Cardiac septum (tissue), 1 donor: Measurements from ENCODE around the gene EPHA4. TPM values are rescaled to one million over a fixed set of nuclear protein-coding genes. Genes with fewer than 3 reads are reported as not detected.

ENCODE experiments used
- DNase-seq: peaks from one replicate; pipeline ENCODE4 v3.0.0-alpha.2; 2020; ENCODE audit warnings: low spot score
- intact Hi-C: fragments of 100-400 bp; cut with DNase I; formaldehyde crosslinking; loops from one replicate; pipeline ENCODE4 v1.14.0; 2022
- total RNA-seq: library from RNA; stranded (reverse); fragmentation: NEBNext Ultra II Directional; extraction: Animal tissue kit (Norgen Biotek cat#: 25700); gene quantifications from one replicate; pipeline ENCODE4 v1.2.1, GENCODE V29; 2021
- donor health status: DM: no; HTN: no; CAD: no.

Gene EPHA4
- total RNA-seq, 1 donor from 2014 or later: 72.6 TPM

DNA sequence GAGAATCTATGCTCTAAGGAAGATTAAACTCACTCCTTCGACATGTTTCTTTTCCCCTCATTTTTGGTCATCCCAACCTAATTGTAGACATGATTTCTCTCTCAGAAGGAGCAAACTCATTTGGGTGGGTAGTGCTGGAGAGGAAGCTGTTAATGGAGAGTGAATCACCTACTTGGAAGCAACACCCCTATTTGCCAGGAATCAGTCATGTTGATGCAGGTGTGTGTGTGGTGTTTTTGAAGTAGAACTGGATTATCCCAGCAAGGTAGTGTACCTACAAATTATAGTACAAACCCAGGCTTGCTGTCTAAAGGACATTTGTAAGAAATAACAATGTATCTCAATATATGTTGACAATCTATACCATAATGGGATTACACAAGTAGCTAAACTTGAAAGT is 186.4 kb downstream of the EPHA4 start:
- DNase-seq: no peak
- intact Hi-C loops: no loop called here

DNA sequence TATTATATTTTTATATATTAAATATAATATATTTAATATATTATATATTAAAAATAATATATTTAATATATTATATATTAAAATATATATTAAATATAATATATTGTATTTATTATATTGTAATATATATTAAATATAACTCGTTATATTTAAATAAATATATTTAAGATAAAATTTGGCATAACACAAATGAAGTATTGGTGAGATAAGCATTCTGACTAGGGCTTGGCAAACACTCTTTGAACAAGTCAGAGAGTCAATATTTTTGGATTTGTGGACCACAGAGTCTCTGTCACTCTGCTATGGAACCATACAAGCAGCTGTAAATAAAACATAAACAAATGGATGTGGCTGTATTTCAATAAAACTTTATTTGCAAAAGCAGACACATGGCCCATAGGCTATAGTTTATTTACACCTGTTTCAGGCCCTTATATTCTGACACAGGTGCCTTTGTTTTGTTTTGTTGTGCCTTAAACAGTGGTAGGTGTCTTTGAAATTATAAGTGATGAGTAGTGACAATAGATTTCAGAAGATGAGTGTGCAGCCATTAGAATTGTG is 190.1 kb downstream of the EPHA4 start:
- intact Hi-C loops: no loop called here
- no peak for DNase-seq

DNA sequence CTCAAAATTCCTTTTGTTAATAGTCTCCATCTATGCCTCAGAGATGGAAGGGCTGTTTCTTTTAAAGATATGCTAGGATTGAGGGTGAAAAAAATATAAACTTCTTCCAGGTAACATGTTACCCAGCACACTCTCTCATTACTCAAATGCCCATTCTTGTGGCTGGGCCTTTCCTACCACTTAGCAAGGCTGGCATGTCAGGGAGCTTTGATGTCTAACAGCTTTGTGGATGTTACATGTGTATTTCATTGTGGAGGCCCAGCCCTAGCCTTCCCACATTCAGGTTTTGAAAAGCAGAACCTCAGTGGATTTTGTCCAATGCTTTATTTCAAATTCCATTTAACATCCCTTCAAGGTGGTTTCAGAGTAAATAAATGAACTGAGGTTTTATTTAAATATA is 191.4 kb downstream of the EPHA4 start:
- intact Hi-C loops: no loop called here
- no peak for DNase-seq

DNA sequence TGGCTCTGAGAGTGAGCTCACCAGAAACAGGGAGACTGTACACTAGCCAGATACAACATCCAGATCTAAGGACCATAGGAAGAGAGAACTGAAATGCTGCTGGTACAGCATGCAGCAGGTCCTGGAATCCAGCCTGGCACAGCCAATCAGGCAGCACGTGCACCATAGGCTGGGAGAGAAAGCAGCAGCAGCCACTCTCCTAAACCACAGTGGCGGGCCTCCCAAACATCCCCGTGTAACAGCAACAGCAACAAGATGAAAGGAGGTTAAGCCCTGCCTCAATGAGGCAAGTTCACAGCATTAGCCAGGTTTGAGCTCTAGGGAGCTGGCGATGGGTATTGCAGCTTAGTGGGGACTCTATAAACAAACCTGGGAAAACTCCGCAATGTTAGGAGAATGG is 192.0 kb downstream of the EPHA4 start:
- intact Hi-C loops: no loop called here
- no peak for DNase-seq

DNA sequence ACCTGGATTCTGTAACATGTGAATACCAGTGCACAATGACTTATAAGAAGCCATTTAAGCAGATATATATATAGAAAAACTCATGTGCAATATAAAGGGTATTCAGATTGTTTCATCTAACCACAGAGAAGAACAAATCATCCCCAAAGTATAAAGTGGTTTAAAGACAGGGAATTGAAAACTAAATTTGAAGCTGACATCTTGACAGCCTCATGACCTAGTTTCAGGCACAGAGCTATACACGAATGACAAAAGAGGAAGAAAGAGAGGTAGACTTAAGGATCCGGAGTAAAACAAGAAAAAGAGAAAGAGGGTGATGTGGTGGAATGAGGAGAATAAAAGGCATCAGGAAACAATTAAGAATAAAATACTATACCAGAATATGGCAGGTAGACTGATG is 194.5 kb downstream of the EPHA4 start:
- intact Hi-C loops: no loop called here
- DNase-seq: no peak

DNA sequence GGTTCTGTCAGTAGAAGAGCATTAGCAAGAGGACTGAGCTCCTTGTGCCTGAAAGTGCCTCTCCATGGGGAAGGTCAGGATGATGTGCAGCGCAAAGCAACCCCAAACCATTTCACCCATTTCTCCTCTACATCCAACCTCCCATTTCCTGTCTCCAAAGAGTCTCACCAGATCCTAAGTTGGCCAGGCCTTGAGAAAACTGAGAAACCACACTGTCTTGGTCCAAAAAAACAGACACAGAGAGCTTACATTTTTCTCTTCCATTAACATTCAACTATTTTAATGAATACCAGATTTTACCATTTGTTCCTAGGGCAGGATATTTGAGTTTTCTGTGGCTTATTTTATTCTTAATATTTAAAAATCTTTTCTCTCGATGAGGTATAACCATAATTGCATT is 195.0 kb downstream of the EPHA4 start:
- intact Hi-C loops: no loop called here
- DNase-seq: no peak

DNA sequence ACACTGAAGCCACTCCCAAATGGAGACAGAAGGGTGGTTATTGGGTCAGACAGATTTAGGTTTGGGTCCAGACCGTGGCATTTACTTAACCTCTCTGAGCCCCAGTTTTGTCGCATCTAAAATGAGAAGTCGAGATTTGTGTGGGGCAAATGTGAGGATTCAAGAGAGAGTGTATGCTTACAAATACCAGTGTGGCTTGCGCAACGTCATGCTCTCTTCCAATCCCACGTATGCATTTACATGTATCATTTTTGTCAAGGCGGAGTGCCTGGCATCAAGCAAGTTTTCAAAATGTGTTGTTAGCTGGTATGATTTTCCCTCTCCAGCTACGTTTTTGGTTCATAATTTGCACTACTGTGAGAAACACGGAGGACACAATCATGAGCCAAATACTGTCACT is 197.9 kb downstream of the EPHA4 start:
- intact Hi-C loops: no loop called here
- no peak for DNase-seq

DNA sequence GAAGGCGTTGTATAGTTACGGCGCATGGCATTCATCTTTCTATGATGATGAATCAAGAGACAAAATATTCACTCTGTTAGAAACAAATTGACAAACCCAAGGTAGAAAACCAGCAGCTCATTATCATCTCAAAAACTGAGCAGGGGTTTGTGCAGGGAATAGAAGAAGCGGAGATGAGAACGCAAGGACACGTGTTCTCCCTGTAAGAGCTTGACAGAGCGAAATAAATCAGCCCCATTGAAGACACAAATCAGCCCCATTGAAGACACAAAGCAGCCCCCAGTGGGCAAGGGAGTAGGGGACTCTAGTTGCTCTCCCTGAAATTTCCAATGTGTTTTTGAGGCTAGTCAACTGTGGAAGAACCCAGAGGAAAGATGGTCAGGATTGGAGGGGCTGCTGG is 199.2 kb downstream of the EPHA4 start:
- intact Hi-C loops: no loop called here
- DNase-seq: no peak

DNA sequence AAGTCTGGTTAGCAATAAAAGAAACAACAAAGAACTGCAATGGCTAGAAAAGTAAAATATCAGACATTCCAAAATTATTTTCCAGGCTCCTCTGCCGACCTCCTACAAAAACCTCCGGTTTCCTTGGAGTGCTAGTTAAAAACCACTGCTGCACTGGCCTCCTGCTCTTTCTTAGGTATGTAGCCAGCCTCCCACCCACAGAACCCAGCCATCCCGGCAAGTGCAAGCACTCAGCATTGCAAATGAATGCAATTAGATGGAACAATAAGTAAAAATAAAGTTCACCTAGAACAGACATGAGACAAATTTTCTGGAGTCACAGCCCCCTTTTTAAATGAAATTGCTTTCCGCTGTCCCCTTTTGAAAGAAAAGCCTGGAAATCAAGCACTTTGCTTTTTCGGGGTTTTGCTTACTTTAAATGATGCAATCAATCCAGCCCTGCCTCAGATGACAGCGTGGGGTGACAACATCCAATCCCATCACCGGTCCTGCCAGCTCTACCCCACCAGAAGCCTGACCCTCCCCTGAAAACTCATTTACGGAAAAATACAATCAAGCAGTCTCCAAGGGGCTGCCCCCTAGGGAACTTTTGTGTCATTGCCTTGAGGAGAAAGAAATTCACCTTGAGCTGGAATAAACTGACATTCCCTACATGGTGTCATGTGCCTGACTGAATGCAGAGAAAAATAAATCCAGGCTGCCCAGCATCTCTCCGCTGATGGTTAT is 199.8 kb downstream of the EPHA4 start:
- intact Hi-C loops: no loop called here
- no peak for DNase-seq

DNA sequence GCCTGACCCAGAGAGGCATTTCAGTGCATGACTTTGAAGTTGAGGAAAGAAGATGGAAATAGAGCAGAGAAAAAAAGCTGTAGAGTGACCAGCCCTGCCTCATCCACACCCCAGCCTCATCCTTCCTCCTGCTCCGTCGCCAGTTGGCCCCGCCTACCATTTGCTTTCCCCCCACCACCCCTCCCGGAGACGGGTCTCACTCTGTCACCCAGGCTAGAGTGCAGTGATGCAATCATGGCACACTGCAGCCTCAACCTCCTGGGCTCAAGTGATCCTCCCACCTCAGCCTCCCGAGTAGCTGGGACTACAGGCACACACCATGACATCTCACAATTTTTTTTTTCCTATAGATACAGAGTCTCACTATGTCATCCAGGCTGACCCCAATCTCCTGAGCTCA is 200.8 kb downstream of the EPHA4 start:
- intact Hi-C loops: loop anchor here (2.0 kb wide), 1 partner anchor 199 kb away; no protein-coding TSS in a partner anchor
- no peak for DNase-seq

DNA sequence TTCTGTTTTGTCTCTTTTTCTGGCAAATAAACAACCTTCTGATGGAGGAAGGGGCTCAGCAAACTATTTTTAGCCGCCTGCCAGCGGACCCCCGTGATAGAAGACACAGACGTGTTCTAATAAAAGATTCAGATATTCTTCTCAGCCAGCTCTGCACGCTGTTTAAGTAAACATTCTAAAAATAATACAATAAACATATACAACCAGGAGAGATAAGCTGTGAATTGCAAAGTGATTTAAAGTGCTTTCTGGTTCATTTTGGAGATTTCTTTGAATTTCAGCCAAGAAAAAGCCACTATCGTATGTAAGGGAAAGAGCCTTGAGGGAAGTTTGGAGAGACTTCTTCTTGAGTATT is 201.3 kb downstream of the EPHA4 start:
- no peak for DNase-seq
- intact Hi-C loops: loop anchor here (2.0 kb wide), 1 partner anchor 200 kb away; no protein-coding TSS in a partner anchor

DNA sequence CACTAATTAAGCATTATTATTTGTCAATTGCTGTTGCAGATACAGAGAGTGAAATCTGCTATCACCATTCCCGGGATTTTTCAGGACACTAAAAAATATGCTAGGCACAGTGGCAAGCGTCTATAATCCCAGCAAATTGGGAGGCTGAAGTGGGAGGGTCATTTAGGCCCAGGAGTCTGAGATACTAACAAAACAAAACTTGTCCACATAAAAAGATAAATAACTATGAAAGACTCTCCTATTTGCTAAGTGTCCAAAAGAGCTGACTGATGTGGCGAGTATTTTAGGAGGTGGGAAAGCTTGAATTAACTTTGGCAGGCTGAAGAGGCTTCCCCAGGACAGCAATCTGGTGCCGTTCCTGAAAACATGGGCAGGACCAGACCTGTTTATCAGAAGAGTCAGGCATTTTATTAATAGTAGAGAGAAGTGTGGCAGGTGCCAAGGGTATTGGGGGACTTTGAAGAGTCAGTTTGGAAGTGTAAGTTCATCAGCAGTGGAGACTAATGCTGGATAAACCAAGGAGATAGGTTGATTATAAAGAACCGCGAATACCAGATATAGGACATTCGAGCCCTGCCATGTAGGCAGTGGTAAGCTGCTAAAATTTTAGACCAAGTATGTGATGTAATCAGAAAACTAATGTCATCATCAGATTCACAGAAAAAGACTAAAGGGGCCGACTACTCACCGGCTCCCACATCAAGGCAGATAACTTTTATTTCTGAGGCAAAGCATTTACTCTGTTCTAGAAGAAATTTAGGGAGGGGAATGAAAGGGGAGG is 201.8 kb downstream of the EPHA4 start:
- DNase-seq: no peak
- intact Hi-C loops: loop anchor here (2.0 kb wide), 1 partner anchor 201 kb away; no protein-coding TSS in a partner anchor
